ELF-1 (cell line): ENCODE measurements around the gene OLA1.

ENCODE experiments used
- DNase-seq: peaks from one replicate; pipeline ENCODE4 v3.0.0-alpha.2; 2016; ENCODE audit warnings: low read depth, low spot score

The OLA1 gene

DNA sequence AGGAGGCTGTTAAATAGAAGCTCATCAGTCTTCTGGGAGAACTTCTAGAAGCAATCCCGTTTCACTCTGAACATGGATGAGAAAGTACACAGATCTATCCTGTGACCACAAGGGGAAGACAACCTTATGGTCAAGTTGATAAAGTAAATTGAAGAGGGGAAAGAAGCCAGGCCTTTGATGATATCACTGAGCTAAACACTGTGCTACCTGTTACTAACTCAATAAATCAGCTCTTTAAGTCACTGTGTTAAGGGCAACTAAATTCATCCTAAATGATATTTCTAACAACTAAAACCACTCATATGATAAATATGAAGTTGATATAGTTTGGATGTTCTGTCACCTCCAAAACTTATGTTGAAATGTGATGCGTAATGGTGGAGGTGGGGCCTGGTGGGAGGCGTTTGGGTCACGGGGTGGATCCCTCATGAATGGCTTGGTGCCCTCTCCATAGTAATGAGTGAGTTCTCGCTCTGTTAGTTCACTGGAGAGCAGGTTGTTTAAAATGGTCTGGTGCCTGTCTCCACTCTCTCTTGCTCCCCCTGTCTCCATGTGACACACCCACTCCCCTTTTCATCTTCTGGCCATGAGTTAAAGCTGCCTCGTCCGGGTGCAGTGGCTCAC is 23.6 kb downstream of the OLA1 start:
- DNase-seq: no peak

DNA sequence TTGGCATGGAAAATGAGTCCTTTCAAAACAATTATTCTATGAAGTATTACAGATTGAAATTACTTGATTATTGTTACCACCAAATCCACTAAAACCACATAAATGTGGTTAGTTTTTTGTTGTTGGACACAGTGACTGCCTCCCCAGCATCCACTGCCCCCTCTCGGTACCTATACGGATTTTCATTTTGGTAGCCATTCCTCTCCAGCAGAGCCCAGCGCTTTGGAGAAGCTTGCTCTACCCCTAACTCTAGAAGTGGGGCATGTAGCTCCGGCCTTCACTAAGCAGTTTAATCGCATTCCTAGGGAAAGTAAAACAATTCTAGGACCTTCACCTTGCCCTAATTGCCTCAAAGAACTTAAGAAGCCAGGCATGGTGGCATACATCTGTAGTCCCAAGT is 24.2 kb downstream of the OLA1 start:
- DNase-seq: no peak

DNA sequence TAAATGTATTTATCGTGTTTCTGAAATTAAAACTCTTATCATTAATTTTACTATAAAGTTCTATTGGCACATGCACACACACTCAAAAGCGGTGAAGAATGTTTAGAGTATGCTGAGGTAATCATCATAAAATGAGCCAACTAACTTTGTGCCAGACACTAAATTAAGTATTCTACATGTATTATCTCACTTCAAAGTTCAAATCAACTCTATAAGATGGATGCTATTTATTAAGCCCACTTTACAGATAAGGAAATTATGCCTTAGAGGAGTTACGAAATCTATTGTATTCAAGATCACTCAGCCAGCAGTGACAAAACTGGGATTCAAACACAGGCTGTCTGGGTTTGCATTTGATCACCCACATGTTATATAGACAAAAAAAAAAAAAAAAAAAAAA is 24.9 kb downstream of the OLA1 start:
- DNase-seq: no peak

DNA sequence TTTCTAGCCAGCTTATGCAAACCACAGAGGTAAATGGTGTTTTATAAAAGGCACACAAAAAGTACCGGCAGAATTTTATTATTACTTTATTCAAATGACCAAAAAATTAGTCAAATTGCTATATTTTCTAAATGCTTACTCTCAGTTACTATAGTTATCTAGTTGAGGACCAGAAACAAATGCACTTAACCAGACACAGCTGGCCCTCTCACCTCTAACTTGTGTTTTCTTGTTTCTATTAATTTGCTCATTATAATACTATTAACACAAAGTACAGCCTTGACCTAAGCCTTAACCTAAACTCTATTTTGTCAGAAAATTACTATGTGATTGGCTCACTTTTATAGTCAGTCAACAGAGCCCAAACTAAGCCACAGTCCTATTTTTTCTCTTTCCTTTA is 26.2 kb downstream of the OLA1 start:
- no peak for DNase-seq

DNA sequence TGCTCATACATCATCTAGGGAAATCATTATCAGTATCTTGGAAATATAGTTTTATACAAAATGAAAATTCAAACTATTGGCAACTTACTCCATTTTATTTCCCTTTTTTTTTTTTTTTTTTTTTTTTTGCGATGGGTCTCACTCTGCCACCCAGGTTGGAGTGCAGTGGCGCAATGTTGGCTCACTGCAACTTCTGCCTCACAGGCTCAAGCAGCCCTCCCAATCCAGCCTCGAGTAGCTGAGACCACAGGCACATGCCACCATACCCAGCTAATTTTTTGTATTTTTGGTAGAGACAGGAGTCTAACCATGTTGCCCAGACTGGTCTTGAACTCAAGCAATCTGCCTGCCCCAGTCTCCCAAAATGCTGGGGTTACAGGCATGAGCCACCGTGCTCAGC is 29.0 kb downstream of the OLA1 start:
- no peak for DNase-seq

DNA sequence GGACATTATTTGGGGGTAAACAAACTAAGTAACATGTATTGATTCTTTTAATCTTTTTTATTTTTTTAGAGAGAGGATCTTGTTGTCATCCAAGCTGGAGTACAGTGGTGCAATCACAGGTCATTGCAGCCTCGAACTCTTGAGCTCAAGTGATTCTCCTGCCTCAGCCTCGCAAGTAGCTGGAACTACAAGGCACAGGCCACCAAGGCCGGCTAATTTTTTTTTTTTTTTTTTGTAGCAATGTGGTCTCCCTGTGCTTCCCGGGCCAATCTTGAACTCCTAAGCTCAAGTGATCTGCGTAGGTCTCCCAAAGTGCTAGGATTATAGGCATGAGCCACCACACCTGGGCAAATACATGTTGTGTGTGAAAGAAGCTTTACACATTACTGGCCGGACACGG is 29.6 kb downstream of the OLA1 start:
- no peak for DNase-seq

DNA sequence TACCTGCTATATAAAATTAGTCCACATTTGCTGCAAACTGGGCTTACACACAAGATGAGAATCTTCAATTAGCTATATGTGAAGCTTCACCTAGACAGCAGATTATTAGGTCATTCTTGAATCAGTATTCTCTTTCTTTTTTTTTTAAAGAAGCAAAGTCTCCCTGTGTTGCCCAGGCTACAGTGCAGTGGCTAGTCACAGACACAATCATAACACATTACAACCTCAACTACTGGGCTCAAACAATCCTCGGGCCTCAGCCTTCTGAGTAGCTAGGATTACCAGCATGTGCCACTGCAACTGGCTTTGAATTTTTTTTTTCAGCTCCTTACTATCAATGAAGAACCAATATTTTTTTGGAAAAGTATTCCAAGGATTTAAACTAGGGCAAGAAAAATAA is 30.5 kb downstream of the OLA1 start:
- DNase-seq: no peak

DNA sequence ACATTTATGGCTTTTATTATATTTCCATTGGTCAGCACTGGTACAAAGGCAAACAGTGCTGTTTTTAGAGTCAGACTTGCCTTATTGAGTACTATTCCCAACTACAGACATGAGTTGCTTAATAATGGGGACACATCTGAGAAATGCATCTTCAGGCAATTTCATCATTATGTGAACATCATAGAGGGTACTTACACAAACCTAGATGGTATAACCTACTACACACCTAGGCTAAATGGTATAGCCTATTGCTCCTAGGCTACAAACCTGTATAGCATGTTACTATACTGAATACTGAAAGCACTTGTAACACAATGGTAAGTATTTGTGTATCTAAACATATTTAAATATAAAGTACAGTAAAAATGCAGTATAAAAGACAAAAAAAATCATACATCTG is 36.4 kb downstream of the OLA1 start:
- no peak for DNase-seq

DNA sequence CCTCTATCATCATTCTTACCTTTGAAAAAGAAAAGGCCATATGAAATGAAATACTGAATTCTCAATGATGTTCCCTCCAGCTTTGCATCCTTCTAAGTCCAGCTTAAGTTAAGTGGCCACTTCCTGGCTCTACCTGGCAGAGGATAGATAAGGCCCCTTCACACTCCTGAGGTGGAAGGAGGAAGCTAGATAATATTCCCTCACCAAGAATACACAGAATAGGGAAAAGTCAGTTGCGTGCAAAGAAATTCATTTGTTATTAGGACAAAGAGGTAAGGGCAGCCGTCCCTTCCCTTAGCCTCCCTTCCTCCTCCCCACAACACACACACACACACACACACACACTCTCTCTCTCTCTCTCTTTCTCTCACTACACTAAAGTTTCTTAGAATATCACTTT is 37.5 kb downstream of the OLA1 start:
- DNase-seq: no peak

DNA sequence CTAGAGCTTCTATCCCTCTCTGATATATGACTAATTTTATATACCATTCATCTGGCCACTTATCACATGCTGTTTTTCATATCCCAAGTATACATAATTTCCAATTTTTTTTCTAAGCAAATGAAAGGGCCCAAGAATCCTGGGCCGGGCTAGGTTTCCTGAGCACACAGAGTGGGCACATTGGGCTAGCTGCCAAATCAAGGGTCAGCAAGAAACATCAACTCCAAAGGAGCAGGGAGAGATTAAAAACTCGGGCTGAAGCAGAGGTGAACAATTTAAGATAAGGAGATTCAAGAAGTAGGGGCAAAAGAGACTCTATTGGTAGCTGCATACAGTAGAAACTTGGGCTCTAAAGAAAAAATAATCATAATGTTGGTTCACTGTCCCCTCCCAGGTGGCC is 39.0 kb downstream of the OLA1 start:
- DNase-seq: no peak

DNA sequence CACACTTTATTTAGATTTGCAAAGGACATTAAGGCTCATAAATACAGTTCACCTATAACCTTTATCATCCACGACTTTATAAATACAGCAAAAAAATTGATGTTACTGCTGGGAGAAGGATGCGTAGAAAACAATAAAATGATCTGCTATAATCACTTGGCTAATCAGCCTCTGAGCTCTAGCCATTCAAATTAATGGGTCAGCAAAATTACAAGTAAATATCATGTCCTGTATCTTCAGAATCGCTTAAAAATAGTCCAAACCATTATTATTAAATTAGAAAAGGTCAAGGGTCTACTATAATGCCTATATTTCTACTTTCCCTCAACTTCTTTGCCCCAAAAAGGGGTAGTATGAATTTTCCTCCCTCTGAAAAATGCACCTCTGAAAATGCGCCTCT is 40.3 kb downstream of the OLA1 start:
- no peak for DNase-seq

DNA sequence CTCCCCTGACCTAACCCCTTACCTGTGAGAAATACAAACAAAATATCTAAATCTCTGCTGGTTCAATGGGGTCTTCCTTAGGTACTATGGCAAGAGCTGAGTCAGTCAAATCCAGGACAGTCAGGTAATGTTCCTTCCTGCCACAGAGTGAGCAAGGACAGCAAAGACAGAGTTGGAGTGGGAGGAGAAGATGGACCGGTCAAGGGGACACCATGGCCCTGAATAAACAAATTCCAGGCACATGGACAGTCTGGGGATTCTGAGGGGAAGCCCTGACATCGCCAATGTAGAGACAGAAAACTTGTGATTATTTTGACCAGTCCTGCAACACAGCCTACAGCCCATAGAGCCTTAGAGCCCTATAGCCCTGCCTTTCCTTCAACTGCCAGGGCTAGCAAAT is 42.8 kb downstream of the OLA1 start:
- no peak for DNase-seq

DNA sequence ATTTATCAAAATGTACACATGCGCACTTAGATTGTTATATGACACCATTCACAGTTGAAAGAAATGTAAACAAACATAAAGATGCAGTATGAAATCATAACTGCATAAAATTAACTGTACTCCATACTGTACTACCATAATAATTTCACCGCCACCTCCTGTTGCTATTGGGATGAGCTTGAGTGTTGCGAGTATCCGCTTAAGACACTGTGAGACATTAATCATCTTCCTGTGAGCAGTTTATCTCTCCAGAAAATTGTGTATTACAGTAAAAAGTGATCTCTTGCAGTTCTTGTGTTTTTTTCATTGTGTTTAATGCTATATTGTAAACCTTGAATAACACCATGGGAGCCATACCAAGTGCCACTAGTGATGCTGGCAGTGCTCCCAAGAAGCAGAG is 46.1 kb downstream of the OLA1 start:
- no peak for DNase-seq

DNA sequence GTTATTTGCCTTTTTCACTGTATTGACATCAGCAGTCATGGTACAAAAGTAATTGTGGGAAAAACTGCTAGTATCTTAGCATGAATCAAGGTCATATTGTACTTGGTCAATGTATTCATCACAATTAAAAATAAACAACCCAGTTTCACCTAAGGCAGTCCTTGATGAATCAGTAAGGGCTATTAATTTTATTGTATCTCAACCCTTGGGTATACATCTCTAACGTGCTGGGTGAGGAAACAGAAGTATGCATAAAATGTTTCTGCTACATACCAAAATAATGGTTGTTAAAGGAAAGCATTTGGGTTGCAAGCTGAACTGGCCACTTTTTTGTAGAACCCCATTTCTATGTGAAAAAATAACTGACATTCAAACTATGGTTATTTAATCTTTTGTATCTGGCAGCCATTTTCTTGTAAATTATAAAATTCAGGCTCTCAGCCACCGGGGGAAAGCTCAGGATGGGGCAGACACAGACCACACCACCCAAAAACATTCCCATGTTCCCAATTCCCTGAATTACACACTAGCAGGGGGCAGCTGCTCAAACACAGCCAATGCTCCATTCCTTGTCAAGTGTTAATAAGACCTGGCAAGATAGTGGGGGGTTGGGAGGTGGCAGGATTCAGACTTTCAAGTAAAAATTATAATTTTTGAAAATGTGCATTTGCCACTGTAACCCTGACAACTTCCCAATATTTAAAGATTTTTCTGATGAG is 49.3 kb downstream of the OLA1 start:
- DNase-seq: no peak

DNA sequence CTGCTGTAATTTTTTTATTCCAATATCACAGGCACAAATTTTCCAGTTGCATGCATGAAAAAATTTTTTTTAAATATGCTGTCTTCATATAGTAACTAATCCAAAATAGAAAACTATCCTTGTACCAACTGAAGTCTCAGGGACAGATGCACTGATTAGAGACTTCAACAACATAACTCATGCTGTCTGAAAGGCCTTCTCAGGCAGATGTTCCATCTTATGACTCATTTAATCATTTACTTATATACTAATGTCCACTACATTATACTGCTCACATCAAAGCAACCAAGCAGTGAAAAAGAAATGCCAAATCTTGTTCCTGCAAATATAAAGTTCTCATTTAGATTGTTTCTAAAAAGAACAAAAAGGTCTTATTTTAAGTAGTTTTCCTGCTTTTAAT is 53.1 kb downstream of the OLA1 start:
- DNase-seq: no peak

DNA sequence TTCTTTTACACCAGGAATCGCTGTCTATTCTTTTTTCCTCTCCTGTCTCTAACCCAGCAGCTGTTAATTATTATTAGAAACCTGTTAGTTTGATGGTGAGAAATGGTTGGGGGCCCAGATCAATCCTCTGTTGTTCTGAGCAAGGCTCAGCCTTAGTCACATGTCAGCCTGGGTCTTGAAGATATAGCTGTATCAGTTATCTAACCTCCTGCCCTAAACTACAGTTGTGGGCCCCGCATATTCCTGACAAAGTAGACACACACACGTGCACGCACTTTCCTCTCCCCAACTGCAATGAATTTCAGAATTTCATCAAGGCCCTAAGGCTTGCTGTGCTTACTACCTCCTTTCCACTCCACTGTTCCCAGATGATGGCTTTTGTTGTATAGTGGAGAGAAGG is 54.6 kb downstream of the OLA1 start:
- no peak for DNase-seq

DNA sequence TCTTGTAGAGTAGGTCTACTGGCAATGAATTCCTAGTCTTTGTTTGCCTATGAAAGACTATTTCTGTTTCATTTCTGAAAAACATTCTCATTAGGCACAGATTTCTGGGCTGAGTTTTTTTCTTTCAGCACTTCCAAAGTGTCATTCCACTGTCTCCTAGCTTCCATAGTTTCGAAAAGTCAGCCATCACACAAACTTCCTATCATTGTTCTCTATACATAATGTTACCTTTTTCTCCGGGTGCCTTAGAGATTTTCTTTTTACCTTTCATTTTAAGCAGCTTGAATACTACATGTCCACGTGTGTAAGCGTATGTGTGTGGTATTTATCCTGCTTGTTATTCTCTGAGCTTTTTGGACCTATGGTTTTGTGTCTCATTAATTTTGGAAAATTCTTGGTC is 55.7 kb downstream of the OLA1 start:
- no peak for DNase-seq

DNA sequence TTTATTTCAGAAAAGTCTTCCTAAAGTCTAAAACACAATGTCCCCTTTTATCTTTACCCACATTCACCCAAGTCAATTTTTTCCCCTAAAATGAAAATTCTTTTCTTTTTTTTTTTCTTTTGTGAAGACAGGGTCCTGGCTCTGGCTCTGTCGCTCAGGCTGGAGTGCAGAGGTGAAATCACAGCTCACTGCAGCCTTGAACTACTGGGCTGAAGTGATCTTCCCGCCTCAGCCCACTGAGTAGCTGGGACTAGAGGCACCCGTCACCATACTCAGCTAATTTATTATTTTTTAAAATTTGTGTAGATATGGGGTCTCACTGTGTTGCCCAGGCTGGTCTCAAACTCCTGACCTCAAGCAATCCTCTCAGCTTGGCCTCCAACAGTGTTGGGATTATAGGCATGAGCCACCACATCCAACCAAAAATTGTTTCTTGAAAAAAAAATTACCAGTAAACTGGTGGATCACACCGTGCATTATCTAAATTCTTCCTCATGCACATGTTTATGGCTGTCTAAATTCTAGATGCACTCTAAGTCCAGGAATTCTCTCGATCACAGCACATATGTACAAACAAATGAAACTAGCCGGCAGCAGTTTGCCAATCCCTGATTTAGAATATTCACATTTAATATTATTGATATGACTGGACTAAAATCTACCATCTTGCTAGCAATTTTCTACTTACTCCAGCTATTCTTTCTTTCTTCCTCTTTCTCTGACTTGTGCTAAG is 56.8 kb downstream of the OLA1 start:
- no peak for DNase-seq

DNA sequence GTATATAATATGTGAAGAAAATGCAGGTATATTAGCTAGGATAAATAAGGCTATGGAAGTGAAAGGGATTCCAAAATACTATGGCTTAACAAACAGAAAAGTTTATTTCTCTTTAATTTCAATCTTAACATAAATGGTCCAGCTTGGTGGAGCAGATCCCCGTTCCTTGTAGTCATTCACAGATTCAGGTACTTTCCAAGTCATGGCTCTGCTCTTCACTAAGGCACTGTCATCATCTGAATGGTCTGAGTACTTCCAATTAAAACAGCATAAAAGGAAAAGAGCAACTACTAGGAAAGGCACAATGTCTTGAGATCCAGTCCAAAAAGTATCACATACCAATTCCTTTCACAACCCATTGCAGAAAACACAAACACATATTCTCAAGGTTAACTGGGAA is 63.4 kb downstream of the OLA1 start:
- no peak for DNase-seq

DNA sequence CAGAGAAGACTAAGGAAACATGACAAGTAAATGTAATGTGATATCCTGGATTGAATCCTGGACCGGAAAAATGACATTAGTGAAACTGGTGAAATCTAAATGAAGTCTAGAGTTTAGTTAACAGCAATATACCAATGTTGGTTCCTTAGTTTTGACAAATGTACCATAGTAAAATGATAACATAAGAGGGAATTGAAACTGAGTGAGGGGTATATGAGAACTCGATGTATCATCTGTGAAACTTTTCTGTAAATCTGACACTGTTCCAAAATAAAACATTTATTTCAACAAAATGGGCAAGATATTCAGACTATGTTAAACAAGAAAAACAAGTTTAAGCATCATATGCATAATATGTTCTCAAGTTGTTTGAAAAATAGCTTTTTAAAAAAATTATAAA is 63.8 kb downstream of the OLA1 start:
- no peak for DNase-seq

DNA sequence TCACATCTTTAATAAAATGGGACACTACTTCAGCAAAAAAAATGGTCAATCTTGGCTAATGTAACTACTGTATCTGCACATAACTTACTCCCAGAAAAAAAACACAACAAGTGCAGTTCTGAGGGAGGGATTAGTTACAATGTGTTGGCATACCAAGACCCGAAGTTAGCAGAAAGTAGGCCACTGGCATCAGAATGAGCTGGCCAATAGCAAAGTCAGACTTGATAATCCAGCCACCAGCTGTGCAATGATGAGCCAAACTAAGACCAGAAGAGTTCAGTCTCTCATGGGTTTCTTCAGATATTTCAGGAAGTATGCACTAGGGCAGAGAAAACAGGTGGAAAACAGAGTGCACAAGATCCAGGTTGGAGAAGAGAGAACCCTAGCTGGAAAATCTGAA is 65.3 kb downstream of the OLA1 start:
- no peak for DNase-seq

DNA sequence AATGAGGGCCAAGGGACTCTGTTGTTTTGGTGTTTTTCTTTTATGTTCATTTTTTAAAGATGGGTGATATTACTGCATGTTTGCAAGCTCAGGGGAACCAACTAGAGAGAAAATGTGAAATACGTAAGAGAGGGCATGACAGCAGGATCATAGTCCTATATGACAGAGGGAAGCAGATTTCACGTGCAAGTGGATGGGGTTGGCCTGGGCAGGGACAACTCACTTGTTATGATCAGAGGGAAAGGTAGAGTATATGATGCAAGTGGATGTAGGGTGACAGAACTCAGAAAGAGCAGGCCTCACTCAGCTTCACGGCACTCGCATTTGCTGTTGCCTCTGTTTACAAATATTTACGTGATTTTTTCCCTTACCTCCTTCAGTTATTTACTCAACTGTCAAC is 67.0 kb downstream of the OLA1 start:
- DNase-seq: no peak

DNA sequence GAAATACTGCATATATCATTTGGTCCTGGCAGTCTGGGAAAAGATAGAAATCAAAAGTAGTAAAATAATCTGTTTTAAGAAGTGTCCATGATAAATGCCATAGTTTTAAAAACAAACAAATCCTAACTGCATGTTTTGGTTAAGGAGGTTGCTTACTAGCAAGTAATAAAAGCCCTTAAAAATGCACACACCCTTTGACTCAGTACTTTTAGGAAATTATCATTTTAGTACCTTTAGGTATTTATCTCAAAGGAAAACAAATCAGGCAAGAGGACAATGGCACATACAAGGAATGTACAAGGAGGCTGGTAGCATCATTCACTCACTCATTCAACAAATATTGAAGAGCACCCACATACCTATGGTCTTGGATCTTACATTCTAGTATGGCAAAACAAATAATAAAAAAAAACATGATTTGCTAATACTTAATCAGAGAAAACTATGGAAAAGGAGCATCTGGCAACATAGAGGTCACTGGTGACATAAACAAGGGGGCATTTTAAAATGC is 67.6 kb downstream of the OLA1 start:
- DNase-seq: no peak
